Left ventricle myocardium inferior (tissue), 1 donor: ENCODE data around the gene IL17RA. TPM values are rescaled to one million over a fixed set of nuclear protein-coding genes. Genes with fewer than 3 reads are reported as not detected.

ENCODE experiments used
- DNase-seq: peaks from one replicate; pipeline ENCODE4 v3.0.0-alpha.2; 2020
- H3K27ac ChIP-seq: fragments of 200-600 bp; replicated peaks from 2 replicates; pipeline ENCODE4 v1.8.0; 2021
- H3K27me3 ChIP-seq: fragments of 200-600 bp; 2 replicates; pipeline ENCODE4 v1.8.0; 2021; ENCODE audit warnings: low read depth
- H3K36me3 ChIP-seq: fragments of 200-600 bp; 2 replicates; pipeline ENCODE4 v1.8.0; 2021
- H3K4me1 ChIP-seq: fragments of 200-600 bp; 2 replicates; pipeline ENCODE4 v1.8.0; 2021
- H3K4me3 ChIP-seq: fragments of 200-600 bp; 2 replicates; pipeline ENCODE4 v1.8.0; 2021; ENCODE audit warnings: mild to moderate bottlenecking, moderate library complexity
- H3K9me3 ChIP-seq: fragments of 200-600 bp; replicated peaks from 2 replicates; pipeline ENCODE4 v1.8.0; 2021
- CTCF ChIP-seq: fragments of 200-600 bp; IDR thresholded peaks from 2 replicates; pipeline ENCODE4 v1.8.0; 2021; ENCODE audit warnings: antibody characterized with exemption, mild to moderate bottlenecking, borderline replicate concordance
- intact Hi-C: fragments of 100-400 bp; cut with micrococcal nuclease; formaldehyde crosslinking; loops from one replicate; pipeline ENCODE4 v1.11.0; 2022
- total RNA-seq: library from RNA; stranded (reverse); fragmentation: NEBNext Ultra II Directional; extraction: Animal tissue kit (Norgen Biotek cat#: 25700); gene quantifications from one replicate; pipeline ENCODE4 v1.2.1, GENCODE V29; 2021
- donor health status: DM: no; HTN: yes; CAD: no; lungs with severe emphysema.

The IL17RA gene
- total RNA-seq, 1 donor from 2014 or later: 7.6 TPM

GRCh38 chr22:17046566-17047348 is 38.0 kb upstream of the IL17RA start:
- no peak for TF ChIP-seq CTCF
- H3K27me3 ChIP-seq: peaks cover 16% of the 10 kb centered on the region

GRCh38 chr22:17047656-17048055 is 37.1 kb upstream of the IL17RA start:
- no peak for TF ChIP-seq CTCF

More at GRCh38 chr22:17046566-17047348, 38.0 kb upstream of the IL17RA start:
- no peak overlapping the region for H3K27ac ChIP-seq
- DNase-seq: no peak
- H3K36me3 ChIP-seq: peaks cover 13% of the 10 kb centered on the region
- intact Hi-C loops: no loop called here
- H3K4me1 ChIP-seq: no peaks in the 10 kb centered on the region
- no peak overlapping the region for H3K4me3 ChIP-seq
- H3K9me3 ChIP-seq: no peaks in the 10 kb centered on the region

GRCh38 chr22:17056058-17056457 is 28.7 kb upstream of the IL17RA start:
- Histone ChIP-seq H3K4me1 (peaks cover 2% of the 10 kb centered on the region), H3K9me3 (no peaks in the 10 kb centered on the region), H3K36me3 (no peaks in the 10 kb centered on the region), H3K27ac (no peak overlapping the region), H3K4me3 (no peak overlapping the region), H3K27me3 (peaks cover 9% of the 10 kb centered on the region)
- TF ChIP-seq CTCF: no peak
- no peak for DNase-seq
- intact Hi-C loops: loop anchor here (5.0 kb wide), 1 partner anchor 139 kb away; no protein-coding TSS in a partner anchor

More at GRCh38 chr22:17047656-17048055, 37.1 kb upstream of the IL17RA start:
- H3K4me3 ChIP-seq: no peak overlapping the region
- H3K36me3 ChIP-seq: peaks cover 13% of the 10 kb centered on the region
- peaks cover 10% of the 10 kb centered on the region for H3K27me3 ChIP-seq
- H3K4me1 ChIP-seq: no peaks in the 10 kb centered on the region
- intact Hi-C loops: no loop called here
- no peak for DNase-seq
- H3K9me3 ChIP-seq: no peaks in the 10 kb centered on the region
- H3K27ac ChIP-seq: no peak overlapping the region

GRCh38 chr22:17056807-17057206 is 28.0 kb upstream of the IL17RA start:
- TF ChIP-seq CTCF: no peak
- DNase-seq: no peak

GRCh38 chr22:17057959-17058814 is 26.6 kb upstream of the IL17RA start:
- H3K27ac ChIP-seq: no peak overlapping the region

More at GRCh38 chr22:17056807-17057206, 28.0 kb upstream of the IL17RA start:
- no peak overlapping the region for H3K4me3 ChIP-seq
- no peaks in the 10 kb centered on the region for H3K36me3 ChIP-seq
- intact Hi-C loops: loop anchor here (5.0 kb wide), 1 partner anchor 140 kb away; no protein-coding TSS in a partner anchor
- H3K27me3 ChIP-seq: peaks cover 9% of the 10 kb centered on the region
- H3K27ac ChIP-seq: no peak overlapping the region
- H3K4me1 ChIP-seq: peaks cover 2% of the 10 kb centered on the region
- H3K9me3 ChIP-seq: no peaks in the 10 kb centered on the region

More at GRCh38 chr22:17057959-17058814, 26.6 kb upstream of the IL17RA start:
- Histone ChIP-seq H3K4me3 (no peak overlapping the region), H3K4me1 (peaks cover 5% of the 10 kb centered on the region), H3K36me3 (no peaks in the 10 kb centered on the region), H3K9me3 (no peaks in the 10 kb centered on the region), H3K27me3 (peaks cover 9% of the 10 kb centered on the region)
- intact Hi-C loops: loop anchor here (5.0 kb wide), 1 partner anchor 141 kb away; no protein-coding TSS in a partner anchor
- no peak for DNase-seq
- TF ChIP-seq CTCF: peak; percentile 96
